ENCODE measurements around the gene STIM2.

Gene STIM2

DNA sequence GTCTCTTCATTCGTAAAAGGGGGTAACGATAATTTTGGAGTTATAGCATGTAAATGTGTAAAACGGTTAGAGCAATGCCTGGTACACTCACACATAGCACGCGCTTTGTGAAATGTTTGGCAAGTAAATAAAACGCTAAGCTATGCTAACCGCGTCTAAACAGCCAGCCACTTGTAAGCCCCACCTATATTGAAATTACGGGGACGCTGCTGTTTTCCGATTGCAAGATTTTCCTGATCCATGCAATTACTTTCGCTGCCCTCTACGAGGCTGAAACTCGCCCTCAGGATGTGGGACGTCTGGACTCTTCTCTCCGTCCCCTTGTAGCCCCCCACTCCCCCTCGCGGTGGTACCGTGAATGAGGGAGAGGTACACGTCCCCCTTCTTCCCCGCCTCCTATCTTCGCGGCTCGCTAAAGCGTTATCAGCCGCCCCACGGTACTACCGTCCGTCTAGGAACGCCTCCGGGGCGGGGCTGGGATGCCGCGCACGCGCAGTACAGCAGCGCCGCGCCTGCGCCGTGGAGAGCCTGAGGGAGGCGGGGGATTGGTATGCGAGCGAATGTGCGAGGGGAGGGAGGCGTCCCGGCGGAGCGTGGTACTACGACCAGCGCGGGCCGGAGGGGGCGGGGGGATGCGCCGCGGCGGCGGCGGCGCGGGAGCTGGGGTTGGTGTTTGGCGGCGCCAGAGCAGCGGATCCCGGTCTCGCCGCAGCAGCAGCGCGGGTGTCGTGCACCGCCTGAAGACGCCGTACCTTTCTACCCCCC lies at the start of gene STIM2:
Gene STIM2 (plus strand): TSS at position 685 of the 765 bp plus-strand sequence.
- TF ChIP-seq GATA2 (IDR thresholded peaks at IDR 0.05; ENCODE audit: low read depth, low read length) (peak; percentile 67), GATA3 (IDR thresholded peaks at IDR 0.05; ENCODE audit: low read depth, low read length) (no peak)

DNA sequence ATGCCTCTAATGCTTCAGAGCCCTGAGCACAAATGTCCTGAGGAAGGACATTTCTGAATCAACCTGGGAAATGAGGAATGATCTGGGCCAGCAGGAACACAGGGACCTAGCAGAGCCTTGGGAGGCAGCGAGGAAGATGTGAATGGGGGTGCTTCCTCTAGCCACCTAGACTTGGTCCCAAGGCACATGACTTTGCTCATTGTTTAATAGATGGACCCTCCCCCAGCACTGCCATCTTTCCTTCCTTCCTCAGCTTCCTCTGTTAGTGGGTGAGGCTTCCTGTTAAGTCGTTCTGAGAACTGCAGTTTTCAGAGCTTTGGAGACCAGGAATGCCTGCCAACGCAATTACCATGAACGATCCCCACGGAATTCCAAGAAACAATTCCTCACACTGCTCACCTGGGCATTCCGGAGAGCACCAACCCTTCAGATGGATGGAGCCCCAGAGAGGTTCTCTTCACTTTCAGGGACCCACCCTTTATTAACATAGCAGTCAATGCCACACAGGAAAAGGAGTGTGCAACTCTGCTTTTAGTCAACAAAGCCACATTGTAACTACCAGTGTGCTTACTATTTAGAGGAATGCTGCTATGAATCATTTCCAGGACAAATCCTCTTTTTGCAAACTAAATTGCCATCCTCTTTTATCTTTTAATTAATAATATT lies 48.5 kb upstream of the STIM2 start:
- TF ChIP-seq GATA2 (IDR thresholded peaks at IDR 0.05; ENCODE audit: low read depth, low read length) (no peak), GATA3 (IDR thresholded peaks at IDR 0.05; ENCODE audit: low read depth, low read length) (no peak)

DNA sequence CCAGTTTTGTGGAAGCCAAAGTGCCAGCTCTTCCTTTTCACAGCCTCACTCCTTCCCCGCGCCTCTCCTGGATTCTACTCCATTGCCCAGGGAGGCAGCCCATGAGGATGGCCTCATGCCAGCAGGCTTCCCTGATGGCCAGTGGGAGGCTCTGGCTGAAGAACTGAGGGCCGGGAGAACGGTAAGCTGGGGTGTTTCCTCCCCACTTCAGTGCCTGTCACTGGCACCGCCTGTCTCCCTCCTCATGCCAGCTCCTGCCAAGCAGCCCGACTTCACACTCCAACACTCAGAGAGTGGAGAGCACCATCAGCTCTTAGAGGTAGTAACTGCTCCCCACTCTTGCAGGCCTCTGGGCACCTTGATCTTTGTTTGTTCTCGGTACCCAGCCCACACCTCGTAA lies 46.9 kb upstream of the STIM2 start:
- TF ChIP-seq GATA2 (IDR thresholded peaks at IDR 0.05; ENCODE audit: low read depth, low read length) (no peak), GATA3 (IDR thresholded peaks at IDR 0.05; ENCODE audit: low read depth, low read length) (no peak)

DNA sequence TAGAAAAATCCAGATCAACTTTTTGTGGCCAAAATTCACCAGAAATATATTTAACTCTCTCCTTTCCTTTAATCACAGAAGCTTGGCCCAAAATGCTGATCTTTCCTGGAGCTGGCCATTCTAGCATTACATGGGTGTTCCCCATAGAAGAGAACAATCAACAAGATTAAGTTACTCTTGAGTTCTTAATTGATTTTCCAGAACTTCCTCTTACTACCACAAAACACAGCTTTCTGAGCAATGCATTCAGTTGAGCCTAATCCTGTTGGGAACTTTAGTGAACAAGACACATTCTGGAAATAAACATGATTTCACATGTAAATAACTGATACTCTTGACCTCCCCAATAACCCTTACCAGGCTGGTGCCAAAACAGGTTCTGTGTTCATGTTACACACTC lies 45.4 kb upstream of the STIM2 start:
- TF ChIP-seq GATA3 (IDR thresholded peaks at IDR 0.05; ENCODE audit: low read depth, low read length): no peak
- TF ChIP-seq GATA2 (IDR thresholded peaks at IDR 0.05; ENCODE audit: low read depth, low read length): no peak

GRCh38 chr4:26815706-26816105 lies 44.9 kb upstream of the STIM2 start:
- TF ChIP-seq GATA2 (IDR thresholded peaks at IDR 0.05; ENCODE audit: low read depth, low read length) (no peak), GATA3 (IDR thresholded peaks at IDR 0.05; ENCODE audit: low read depth, low read length) (no peak)

DNA sequence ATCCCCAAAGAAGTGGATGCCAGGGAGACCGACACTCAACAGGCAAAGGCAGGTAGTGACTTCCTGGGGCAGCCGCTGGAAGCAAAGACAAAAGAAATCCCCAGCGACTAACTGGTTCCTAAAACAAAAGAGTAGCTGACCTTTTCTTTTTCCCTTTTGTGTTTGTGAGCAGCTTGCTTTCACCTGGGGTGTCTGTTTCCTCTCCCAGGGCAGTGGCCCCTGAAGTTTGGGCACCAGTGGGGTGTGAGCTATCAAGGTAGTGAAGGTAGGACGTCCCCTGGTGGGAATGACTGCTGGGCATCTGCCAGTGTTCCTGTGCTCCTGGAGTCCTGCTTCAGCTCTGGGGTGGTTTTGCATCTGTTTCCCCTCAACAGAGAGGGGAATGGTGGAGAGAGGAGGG lies 41.6 kb upstream of the STIM2 start:
- TF ChIP-seq GATA2 (IDR thresholded peaks at IDR 0.05; ENCODE audit: low read depth, low read length) (no peak), GATA3 (IDR thresholded peaks at IDR 0.05; ENCODE audit: low read depth, low read length) (no peak)

GRCh38 chr4:26819478-26820095 lies 41.1 kb upstream of the STIM2 start:
- no peak for TF ChIP-seq GATA2 (IDR thresholded peaks at IDR 0.05; ENCODE audit: low read depth, low read length)

DNA sequence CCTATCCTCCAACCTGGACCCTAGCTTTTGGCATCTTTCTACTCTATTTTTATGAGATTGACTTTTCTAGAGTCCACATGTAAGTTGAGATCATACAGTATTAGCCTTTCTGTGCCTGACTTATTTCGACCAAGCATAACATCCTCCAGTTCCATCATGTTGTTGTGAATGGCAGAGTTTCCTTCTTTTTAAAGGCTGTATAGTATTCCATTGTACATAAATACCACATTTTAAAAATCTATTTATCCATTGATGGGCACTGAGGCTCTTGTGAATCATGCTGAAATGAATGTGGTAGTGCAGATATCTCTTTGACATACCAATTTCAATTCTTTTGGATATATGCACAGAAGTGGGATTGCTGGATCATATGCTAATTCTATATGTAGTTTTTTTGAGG lies 40.3 kb upstream of the STIM2 start:
- no peak for TF ChIP-seq GATA2 (IDR thresholded peaks at IDR 0.05; ENCODE audit: low read depth, low read length)
- TF ChIP-seq GATA3 (IDR thresholded peaks at IDR 0.05; ENCODE audit: low read depth, low read length): no peak

DNA sequence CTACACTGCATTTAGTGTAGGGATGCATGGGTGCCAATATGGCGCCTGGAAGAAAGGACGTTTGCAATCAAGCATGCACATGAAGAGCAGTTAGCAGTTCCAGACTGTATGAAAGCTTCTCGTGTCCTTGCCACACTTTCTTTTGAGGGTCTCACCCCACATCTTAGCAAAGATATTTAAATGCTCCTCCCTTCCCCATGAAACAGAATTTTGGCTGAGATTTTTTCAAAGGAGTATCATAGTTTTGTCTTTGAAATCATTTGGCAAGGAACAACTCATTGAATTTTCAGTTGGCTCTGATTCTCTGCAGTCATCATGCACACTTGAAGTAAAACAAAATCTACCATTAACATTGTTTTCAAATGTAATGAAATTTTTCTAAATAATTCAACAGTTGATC lies 39.6 kb upstream of the STIM2 start:
- TF ChIP-seq GATA3 (IDR thresholded peaks at IDR 0.05; ENCODE audit: low read depth, low read length) (no peak), GATA2 (IDR thresholded peaks at IDR 0.05; ENCODE audit: low read depth, low read length) (no peak)

DNA sequence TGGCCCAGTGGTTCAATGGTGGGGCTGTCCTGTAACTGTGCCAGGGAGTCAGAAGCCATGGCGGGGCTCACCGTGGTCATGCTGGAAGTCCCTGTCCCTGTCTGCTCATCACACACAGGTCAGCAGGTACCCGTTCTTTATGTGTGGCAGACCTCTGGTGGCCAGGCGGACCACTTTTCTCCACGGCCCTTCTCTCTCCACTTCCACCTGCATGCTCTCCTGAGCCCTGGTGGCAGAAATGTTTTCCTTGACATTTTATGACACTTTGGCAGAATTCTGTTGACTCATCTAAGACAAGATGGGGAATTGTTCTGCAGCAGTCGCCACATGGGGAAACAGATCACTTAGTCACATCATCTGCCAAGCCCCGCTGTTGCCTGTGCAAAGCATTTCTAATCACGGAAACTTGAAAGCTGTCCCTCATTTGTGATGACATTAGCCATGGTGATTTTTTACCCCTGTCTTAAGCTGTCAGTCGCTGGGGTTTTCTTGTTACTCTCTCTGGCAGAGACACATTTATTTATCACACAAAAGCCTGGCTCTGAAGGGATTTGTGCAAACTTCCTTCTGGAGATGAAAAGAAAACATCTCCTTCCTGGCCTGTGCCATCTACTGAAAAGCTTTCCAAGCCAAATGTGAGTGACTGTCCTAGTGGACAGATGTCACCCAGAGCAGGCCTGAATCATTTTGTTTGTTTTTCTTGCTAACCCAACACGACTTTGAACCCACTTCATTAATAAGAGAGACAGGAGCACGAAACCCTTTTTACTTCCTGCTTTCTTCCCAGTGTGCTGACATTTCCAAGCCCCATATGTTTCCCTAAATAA lies 38.8 kb upstream of the STIM2 start:
- no peak for TF ChIP-seq GATA3 (IDR thresholded peaks at IDR 0.05; ENCODE audit: low read depth, low read length)
- TF ChIP-seq GATA2 (IDR thresholded peaks at IDR 0.05; ENCODE audit: low read depth, low read length): no peak

DNA sequence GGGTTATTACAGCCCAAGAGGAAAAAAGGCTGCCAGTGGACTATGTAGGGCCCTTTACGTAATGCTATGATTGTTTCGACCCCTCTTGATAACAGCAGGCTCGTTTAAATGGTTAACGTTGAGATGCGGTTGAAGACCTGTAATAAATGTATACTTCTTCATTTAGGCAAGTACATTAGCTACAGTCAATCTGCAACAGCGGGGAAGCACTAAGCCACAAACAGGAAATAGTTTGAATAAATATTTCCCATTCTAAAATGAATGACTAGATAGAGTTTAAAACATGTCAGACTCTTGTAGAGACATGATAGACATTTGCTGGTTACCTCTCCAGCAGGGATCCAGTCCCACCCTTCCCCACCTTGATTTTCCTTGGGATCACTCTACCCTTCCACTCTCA lies 38.1 kb upstream of the STIM2 start:
- no peak for TF ChIP-seq GATA3 (IDR thresholded peaks at IDR 0.05; ENCODE audit: low read depth, low read length)
- TF ChIP-seq GATA2 (IDR thresholded peaks at IDR 0.05; ENCODE audit: low read depth, low read length): no peak

GRCh38 chr4:26823583-26823982 lies 37.1 kb upstream of the STIM2 start:
- no peak for TF ChIP-seq GATA3 (IDR thresholded peaks at IDR 0.05; ENCODE audit: low read depth, low read length)
- TF ChIP-seq GATA2 (IDR thresholded peaks at IDR 0.05; ENCODE audit: low read depth, low read length): no peak

GRCh38 chr4:26824667-26825066 lies 36.0 kb upstream of the STIM2 start:
- no peak for TF ChIP-seq GATA3 (IDR thresholded peaks at IDR 0.05; ENCODE audit: low read depth, low read length)
- no peak for TF ChIP-seq GATA2 (IDR thresholded peaks at IDR 0.05; ENCODE audit: low read depth, low read length)

DNA sequence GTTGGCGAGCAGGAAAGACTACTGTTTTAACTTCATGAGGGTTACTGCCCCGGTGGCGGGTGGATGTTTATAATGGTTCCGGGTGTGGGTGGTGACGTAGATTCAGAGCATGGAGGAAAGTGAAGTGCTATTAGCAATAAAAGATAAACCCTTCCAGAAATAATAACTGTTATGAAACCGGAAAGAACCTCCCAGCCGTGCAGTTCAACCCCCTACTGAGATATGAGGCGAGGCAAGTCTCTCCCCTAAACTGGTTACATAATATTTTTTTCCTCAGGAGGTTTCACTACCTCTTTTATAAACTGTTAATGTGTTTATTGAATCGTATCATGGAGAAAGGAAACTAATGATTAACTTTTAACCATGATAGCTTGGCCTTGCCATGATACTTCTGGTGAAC lies 33.9 kb upstream of the STIM2 start:
- TF ChIP-seq GATA2 (IDR thresholded peaks at IDR 0.05; ENCODE audit: low read depth, low read length): no peak
- TF ChIP-seq GATA3 (IDR thresholded peaks at IDR 0.05; ENCODE audit: low read depth, low read length): no peak

Data from SH-SY5Y (cell line).